ENCODE data around the gene NHSL1.

DNA sequence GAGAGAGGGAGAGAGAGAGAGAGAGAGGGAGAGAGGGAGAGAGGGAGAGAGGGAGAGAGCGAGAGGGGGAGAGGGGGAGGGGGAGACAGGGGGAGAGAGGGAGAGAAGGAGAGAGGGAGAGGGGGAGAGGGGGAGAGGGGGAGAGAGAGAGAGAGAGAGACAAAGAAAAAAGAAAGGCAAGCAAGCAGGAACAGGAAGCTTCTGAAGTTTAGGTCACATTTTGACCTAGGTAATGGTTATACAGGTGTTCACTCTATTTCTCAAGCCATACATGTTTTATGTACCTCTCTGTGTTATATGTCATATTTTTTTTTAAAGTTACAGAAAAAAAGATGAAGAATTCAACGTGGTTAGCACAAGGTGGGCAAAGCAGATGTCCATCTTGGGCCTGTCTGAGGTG is 9.4 kb downstream of the NHSL1 start:
- no peak for TF ChIP-seq CTCF (IDR thresholded peaks at IDR 0.05)
- no peak for TF ChIP-seq POLR2A (IDR thresholded peaks at IDR 0.05)

All from breast epithelium (tissue), 3 donors.